Measurements from ENCODE around the gene CSNK1G1.
"Not testable (repeated sequence)": the region's sequence is repeated elsewhere in the genome, so short reads cannot be mapped to it uniquely, and the experiment has no call there.

CSNK1G1 gene

GRCh38 chr15:64287953-64288352, 68.0 kb downstream of the CSNK1G1 start:
- DNase-seq (ENCODE audit: low read depth in 2 of 2): no peak

GRCh38 chr15:64286473-64286872, 69.5 kb downstream of the CSNK1G1 start:
- no peak for DNase-seq (ENCODE audit: low read depth in 2 of 2)

DNA sequence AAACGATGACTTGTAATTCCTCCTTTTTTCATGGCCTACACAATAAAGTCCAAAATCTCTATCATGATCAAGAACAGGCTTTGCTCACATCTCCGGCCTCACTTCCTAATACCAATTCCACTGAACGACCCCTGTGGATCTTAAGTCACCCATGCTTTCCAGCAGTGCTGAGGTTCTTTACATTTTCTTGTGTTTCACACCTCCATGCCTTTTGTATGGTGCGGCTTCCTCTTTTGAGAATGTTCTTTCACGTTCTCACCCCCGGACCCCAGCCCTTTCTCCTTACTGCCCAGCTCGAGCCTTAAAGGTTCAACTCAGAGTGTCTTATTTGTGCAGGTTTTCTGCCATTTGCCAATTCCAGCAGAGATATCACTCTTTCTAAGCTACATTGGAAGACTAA, 70.1 kb downstream of the CSNK1G1 start:
- DNase-seq (ENCODE audit: low read depth in 2 of 2): no peak

- DNase-seq (ENCODE audit: low read depth in 2 of 2): no peak
Measured at GRCh38 chr15:64285150-64285549, 70.8 kb downstream of the CSNK1G1 start.

GRCh38 chr15:64284042-64284441, 71.9 kb downstream of the CSNK1G1 start:
- DNase-seq (ENCODE audit: low read depth in 2 of 2): no peak

DNA sequence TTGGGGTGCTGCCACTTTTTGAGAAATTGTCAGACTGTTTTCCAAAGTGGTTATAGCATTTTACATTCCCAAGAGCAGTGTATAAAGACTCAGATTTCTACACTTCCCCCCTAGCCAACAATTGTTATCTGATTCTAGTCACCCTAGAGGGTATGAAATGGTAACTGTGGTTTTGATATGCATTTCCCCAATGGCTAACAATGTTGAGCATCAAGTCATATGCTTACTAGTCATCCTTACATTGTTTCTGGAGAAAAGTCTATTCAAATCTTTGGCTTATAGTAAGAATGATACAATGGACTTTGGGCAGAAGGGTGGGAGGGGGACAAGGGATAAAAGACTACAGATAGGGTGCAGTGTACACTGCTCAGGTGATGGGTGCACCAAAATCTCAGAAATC, 73.3 kb downstream of the CSNK1G1 start:
- no peak for DNase-seq (ENCODE audit: low read depth in 2 of 2)

DNA sequence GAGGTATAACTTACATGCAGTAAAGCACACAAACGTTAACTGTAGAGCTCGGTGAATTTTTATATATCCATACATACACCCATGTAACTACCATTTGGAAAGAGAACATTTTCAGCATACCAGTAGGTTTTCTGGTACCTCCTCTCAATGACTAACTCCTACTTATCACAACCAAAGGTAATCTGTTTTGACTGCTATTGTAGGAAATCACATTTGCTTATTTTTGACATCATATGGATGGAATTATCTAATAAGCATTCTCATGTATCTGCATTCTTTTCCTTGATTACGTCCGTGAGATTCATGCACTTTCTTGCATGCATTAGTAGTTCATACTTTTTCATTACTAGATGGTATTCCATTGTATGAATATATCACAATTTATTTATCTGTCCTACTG, 76.8 kb downstream of the CSNK1G1 start:
- DNase-seq (ENCODE audit: low read depth in 2 of 2): no peak

- DNase-seq (ENCODE audit: low read depth in 2 of 2): no peak
Measured at GRCh38 chr15:64275934-64276333, 80.0 kb downstream of the CSNK1G1 start.

- DNase-seq (ENCODE audit: low read depth in 2 of 2): no peak
Measured at GRCh38 chr15:64274341-64274950, 81.5 kb downstream of the CSNK1G1 start.

DNA sequence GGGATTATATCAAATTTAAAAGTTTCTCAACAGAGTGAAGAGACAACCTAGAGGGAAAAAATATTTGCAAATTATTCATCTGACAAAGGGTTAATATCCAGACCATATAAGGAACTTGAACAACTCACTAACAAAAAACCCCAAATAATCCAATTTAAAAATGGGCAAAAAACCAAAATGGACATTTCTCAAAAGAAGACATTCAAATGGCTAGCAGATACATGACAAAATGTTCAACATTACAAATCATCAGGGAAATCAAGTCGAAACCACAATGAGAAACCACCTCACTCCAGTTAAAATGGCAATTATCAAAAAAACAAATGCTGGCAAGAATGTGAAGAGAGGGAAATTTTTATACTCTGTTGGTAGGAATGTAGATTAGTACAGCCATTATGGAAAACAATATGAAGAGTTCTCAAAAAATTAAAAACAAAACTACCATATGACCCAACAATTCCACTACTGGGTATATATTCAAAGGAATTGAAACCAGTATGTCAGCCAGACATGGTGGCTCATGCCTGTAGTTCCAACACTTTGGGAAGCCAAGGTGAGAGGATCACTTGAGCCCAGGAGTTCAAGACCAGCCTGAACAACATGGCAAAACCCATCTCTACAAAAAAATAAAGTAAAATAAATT, 88.5 kb downstream of the CSNK1G1 start:
- no peak for DNase-seq (ENCODE audit: low read depth in 2 of 2)

DNA sequence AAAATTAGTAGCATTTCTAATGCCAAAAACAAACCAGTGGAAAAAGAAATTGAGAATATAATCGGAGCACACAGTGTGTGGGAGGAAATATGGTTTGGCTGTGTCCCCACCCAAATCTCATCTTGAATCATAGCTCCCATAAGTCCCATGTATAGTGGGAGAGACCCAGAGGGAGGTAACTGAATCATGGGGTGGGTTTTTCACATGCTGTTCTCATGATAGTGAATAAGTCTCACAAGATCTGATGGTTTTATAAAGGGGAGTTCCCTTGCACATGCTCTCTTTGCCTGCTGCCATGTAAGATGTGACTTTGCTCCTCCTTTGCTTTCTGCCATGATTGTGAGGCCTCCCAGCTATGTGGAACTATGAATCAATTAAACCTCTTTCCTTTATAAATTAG, 90.8 kb downstream of the CSNK1G1 start:
- not testable (repeated sequence) for DNase-seq (ENCODE audit: low read depth in 2 of 2)

DNA sequence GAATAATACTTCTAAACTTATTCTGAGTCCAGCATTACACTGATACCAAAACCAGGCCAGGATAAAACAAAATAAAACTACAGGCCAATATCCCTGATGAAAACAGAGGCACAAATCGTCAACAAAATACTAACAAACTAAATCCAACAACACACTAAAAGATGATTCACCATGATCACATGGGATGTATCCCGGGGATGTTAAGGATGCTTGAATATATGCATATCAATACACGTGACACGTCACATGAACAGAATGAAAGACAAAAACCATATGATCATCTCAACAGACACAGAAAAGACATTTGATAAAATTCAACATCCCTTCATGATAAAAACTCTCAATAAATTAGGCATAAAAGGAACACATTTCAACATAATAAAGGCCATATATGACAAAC, 91.5 kb downstream of the CSNK1G1 start:
- DNase-seq (ENCODE audit: low read depth in 2 of 2): no peak

DNA sequence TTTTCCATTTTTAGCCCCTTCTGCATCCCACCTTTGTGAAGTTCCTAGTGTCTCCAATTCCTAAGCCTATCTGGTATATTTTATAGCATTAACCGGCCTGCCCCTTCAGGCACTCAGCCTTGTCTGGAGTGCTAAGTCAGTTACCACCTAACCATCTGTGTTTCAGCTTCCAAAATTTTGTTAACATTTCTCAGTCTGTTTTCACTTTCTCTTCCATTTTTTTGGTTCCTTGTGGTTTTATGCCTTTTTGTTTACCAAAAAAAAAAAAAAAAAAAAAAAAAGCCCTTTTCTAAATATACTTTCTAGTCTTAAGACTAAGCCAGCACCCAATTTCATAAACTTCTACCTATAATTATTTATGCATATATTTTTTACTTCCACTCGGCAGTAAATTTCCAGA, 92.4 kb downstream of the CSNK1G1 start:
- DNase-seq (ENCODE audit: low read depth in 2 of 2): no peak

GRCh38 chr15:64256051-64256450, 99.9 kb downstream of the CSNK1G1 start:
- no peak for DNase-seq (ENCODE audit: low read depth in 2 of 2)

DNA sequence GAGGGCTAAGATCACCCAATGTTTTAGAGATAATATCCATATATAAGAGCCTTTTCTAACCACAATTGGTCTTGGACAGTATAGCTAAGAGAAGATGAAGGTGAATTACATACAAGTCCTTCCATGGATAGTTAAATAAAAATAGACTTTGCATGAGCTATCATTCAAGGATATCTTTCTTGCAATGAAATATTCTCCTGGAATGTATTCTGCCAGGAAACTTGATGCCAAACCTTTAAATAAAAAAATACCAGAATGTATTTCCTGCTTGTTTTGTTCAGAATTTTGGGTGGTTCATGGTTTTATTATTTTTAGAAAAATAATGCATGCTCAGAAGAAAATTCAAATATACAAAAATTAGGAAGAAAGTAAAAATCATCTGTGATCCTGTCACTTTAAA, 104.3 kb downstream of the CSNK1G1 start:
- no peak for DNase-seq (ENCODE audit: low read depth in 2 of 2)

DNA sequence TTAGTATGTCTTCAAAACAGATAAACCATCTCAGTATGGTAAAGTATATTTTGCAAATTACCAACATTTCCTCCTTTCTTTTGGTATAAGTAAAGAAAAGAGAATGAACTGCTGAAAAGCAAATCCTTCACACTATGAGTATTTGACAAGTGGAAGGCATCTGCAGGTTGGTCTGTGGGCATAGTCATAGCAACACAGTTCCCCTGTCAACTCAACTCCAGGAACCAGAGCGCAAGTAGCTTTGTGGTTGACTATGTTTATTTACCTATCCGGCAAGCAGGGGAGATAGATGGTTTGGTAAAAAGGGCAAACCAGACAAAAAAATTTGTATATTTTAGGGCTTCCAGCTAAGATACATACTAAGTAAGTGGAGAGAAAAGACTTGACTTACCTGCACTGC, 104.9 kb downstream of the CSNK1G1 start:
- DNase-seq (ENCODE audit: low read depth in 2 of 2): no peak

- DNase-seq (ENCODE audit: low read depth in 2 of 2): no peak
Measured at GRCh38 chr15:64249883-64250575, 105.9 kb downstream of the CSNK1G1 start.

- no peak for DNase-seq (ENCODE audit: low read depth in 2 of 2)
Measured at GRCh38 chr15:64249406-64249805, 106.6 kb downstream of the CSNK1G1 start.

DNA sequence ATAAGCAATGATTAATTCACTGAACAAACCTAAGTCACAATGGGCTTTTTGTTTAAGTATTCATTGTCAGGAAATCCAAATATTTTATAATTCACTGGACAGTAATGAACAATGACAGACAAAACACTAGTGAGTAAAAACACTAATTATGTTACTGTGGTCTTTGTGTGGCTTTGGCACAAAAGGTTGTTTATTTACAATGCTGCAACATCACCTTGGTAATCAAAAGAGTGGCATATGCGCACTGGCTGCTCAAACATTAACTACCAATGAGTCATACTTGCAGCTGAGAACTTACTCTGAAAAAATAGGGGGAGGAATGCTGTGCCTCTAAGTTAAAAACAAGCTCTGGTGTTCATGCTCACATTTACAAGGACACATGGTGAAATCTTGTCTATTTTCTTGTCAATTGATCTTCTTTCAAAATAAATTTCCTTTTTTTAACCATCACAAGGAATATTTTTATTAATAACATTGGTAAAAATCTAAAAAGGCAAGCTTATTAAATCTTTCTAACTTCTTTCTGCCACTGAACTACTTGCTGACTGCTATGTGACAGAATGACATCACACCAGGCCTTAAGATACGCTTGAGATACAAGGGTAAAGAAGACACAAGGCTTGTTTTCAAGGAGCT, 107.9 kb downstream of the CSNK1G1 start:
- no peak for DNase-seq (ENCODE audit: low read depth in 2 of 2)

DNA sequence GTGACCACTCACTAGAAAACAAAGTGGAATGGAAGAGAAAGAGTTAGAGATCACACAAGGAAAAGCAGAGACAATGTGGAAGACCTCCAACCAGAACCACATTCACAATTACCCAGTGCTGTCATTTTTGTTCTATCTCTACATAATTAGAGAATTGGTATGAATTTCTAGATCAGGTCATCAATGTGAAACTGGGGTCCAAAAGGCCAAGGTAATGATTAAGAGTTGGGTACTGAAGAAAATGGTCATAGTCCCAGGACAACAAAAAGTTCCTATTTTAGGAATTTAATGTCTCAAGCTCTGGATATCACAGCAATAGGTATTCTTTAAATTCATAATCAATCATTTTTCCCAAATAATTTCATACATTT, 108.5 kb downstream of the CSNK1G1 start:
- DNase-seq (ENCODE audit: low read depth in 2 of 2): no peak

DNA sequence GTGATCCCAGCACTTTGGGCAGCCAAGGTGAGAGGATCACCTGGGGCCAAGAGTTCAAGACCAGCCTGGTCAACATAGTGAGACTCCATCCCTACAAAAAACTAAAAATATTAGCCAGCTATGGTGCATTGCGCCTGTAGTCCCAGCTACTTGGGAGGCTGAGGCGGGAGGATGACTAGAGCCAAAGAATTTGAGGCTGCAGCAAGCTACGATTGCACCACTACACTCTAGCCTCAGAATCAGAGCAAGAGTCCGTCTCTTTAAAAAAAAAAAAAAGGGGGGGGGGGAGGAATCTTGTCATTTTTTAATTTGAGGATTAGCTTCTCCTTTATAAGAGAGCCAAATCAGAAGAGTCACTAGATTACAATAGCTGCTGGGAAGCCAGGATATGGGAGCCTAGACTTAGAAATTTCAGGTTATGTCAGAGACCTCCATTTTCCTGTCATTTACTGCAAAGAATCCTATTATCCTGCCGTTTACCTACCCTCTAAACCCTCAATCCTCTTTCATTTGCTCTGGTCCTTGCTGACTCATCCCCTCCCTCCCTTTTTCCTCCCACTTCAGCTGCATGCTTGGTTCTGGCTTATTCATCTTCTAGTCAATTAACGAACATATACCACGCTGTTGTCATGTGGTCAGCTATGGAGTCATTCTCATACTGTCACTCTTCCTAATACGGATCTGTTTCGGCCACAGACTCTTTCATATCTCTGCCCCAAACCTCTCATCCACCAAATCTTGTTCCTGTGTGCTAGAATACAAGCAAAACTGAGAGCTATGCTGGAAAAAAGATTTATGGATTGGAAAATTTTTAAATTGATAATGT, 109.4 kb downstream of the CSNK1G1 start:
- DNase-seq (ENCODE audit: low read depth in 2 of 2): no peak

DNA sequence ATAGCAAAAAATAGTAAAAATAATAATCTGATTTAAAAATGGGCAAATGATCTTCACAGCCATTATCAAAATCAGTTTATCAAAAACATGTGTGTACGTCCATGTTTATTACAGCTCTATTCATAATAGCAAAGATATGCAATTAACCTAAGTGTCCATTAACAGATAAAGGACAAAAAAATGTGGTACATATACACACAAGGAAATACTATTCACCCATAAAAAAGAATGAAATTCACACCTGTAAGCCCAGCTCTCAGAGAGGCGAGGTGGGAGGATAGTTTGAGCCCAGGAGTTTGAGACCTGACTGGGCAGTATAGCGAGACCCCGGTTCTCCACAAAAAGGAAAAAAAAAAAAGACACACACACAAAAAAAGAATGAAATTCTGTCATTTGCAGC, 110.6 kb downstream of the CSNK1G1 start:
- DNase-seq (ENCODE audit: low read depth in 2 of 2): no peak

Measured in stimulated activated CD8-positive, alpha-beta memory T cell treated with anti-CD3 and anti-CD28 coated beads, Interleukin-2, amount 100 ng/mL, for 1 hour (primary cell).